ENCODE data around the gene KCNH1.

Gene KCNH1

GRCh38 chr1:210726621-210727020 is 407.3 kb downstream of the KCNH1 start:
- POLR2A ChIA-PET: no interaction called here
- TF ChIP-seq REST (tag by site-specific recombination; IDR thresholded peaks at IDR 0.05) (peak; percentile 95), ZNF830 (tag by site-specific recombination; IDR thresholded peaks at IDR 0.05; ENCODE audit: low read depth) (no peak)
- Histone ChIP-seq H3K36me3 (ENCODE audit: control insufficient read depth in 2 of 2, insufficient read depth in 1 of 2, low read length in 2 of 2) (no peaks in the 10 kb centered on the region), H3K4me3 (ENCODE audit: low read depth, low read length) (no peak overlapping the region), H3K4me1 (ENCODE audit: control insufficient read depth, insufficient read depth, low read length) (no peaks in the 10 kb centered on the region), H3K27ac (ENCODE audit: extremely low read depth, low read depth, low read length) (no peak overlapping the region), H3K9me3 (ENCODE audit: control insufficient read depth, insufficient read depth, low read depth, low read length) (no peaks in the 10 kb centered on the region)
- CTCF ChIA-PET: interaction anchor here (0.6 kb wide), 1 partner anchor 351 kb away, joined by 3 read pairs; no protein-coding TSS in a partner anchor

GRCh38 chr1:210724768-210725167 is 409.2 kb downstream of the KCNH1 start:
- no peaks in the 10 kb centered on the region for H3K4me1 ChIP-seq (ENCODE audit: control insufficient read depth, insufficient read depth, low read length)
- no peak overlapping the region for H3K27ac ChIP-seq (ENCODE audit: extremely low read depth, low read depth, low read length)
- TF ChIP-seq ZNF174 (tag by site-specific recombination; IDR thresholded peaks at IDR 0.05) (no peak), ZNF48 (tag by site-specific recombination; IDR thresholded peaks at IDR 0.05) (no peak), ZNF514 (tag by site-specific recombination; IDR thresholded peaks at IDR 0.05) (no peak), ZNF140 (tag by site-specific recombination; IDR thresholded peaks at IDR 0.05) (no peak), HOXC10 (CRISPR knock-in tag; IDR thresholded peaks at IDR 0.05) (no peak)
- TF ChIP-seq, protein P1, sequence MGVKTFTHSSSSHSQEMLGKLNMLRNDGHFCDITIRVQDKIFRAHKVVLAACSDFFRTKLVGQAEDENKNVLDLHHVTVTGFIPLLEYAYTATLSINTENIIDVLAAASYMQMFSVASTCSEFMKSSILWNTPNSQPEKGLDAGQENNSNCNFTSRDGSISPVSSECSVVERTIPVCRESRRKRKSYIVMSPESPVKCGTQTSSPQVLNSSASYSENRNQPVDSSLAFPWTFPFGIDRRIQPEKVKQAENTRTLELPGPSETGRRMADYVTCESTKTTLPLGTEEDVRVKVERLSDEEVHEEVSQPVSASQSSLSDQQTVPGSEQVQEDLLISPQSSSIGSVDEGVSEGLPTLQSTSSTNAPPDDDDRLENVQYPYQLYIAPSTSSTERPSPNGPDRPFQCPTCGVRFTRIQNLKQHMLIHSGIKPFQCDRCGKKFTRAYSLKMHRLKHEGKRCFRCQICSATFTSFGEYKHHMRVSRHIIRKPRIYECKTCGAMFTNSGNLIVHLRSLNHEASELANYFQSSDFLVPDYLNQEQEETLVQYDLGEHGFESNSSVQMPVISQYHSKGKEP (tag by site-specific recombination; IDR thresholded peaks at IDR 0.05): no peak
- H3K9me3 ChIP-seq (ENCODE audit: control insufficient read depth, insufficient read depth, low read depth, low read length): no peaks in the 10 kb centered on the region
- no peaks in the 10 kb centered on the region for H3K36me3 ChIP-seq (ENCODE audit: control insufficient read depth in 2 of 2, insufficient read depth in 1 of 2, low read length in 2 of 2)
- CTCF ChIA-PET: no interaction called here
- no peak overlapping the region for H3K4me3 ChIP-seq (ENCODE audit: low read depth, low read length)
- POLR2A ChIA-PET: no interaction called here

DNA sequence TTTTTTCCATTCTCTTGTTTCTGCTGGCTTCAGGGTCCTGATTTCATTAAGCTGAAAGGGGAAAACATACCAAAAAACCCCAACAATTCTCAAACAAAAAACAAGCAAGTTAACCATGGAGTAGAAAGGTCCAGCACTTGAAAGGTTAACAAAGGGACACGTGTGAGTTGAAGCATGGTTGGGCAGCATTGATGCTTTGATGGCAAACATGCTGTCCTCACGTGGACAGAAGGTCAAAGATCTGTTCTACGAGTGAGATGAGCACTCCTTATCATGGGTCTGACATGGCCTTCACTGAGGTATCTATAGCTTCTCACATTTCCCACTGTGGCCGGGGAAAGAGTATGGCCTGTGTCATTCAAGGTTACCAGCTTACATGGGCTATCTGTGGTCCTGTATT is 410.3 kb downstream of the KCNH1 start:
- no peaks in the 10 kb centered on the region for H3K4me1 ChIP-seq (ENCODE audit: control insufficient read depth, insufficient read depth, low read length)
- no peak overlapping the region for H3K4me3 ChIP-seq (ENCODE audit: low read depth, low read length)
- H3K9me3 ChIP-seq (ENCODE audit: control insufficient read depth, insufficient read depth, low read depth, low read length): no peaks in the 10 kb centered on the region
- H3K36me3 ChIP-seq (ENCODE audit: control insufficient read depth in 2 of 2, insufficient read depth in 1 of 2, low read length in 2 of 2): no peaks in the 10 kb centered on the region
- ChIA-PET POLR2A (no interaction called here), CTCF (interaction anchor here (0.7 kb wide), 1 partner anchor 411 kb away, joined by 3 read pairs; no protein-coding TSS in a partner anchor)
- no peak overlapping the region for H3K27ac ChIP-seq (ENCODE audit: extremely low read depth, low read depth, low read length)
- TF ChIP-seq MEIS1 (CRISPR knock-in tag; IDR thresholded peaks at IDR 0.05; ENCODE audit: borderline replicate concordance): no peak
- no peak for TF ChIP-seq ZNF394 (tag by site-specific recombination; IDR thresholded peaks at IDR 0.05; ENCODE audit: borderline replicate concordance)

GRCh38 chr1:210722410-210723081 is 411.4 kb downstream of the KCNH1 start:
- no peaks in the 10 kb centered on the region for H3K9me3 ChIP-seq (ENCODE audit: control insufficient read depth, insufficient read depth, low read depth, low read length)
- no peak overlapping the region for H3K4me3 ChIP-seq (ENCODE audit: low read depth, low read length)
- H3K36me3 ChIP-seq (ENCODE audit: control insufficient read depth in 2 of 2, insufficient read depth in 1 of 2, low read length in 2 of 2): no peaks in the 10 kb centered on the region
- no peaks in the 10 kb centered on the region for H3K4me1 ChIP-seq (ENCODE audit: control insufficient read depth, insufficient read depth, low read length)
- ChIA-PET CTCF (no interaction called here), POLR2A (no interaction called here)
- H3K27ac ChIP-seq (ENCODE audit: extremely low read depth, low read depth, low read length): no peak overlapping the region
- TF ChIP-seq ZNF24 (tag by site-specific recombination; IDR thresholded peaks at IDR 0.05) (no peak), KLF7 (tag by site-specific recombination; IDR thresholded peaks at IDR 0.05; ENCODE audit: borderline replicate concordance) (no peak), ZNF670 (tag by site-specific recombination; IDR thresholded peaks at IDR 0.05; ENCODE audit: low read depth) (no peak), ZNF248 (tag by site-specific recombination; IDR thresholded peaks at IDR 0.05) (no peak), GLIS1 (tag by site-specific recombination; IDR thresholded peaks at IDR 0.05) (no peak), ZNF660 (tag by site-specific recombination; IDR thresholded peaks at IDR 0.05) (no peak), ZNF221 (tag by site-specific recombination; IDR thresholded peaks at IDR 0.05; ENCODE audit: borderline replicate concordance) (no peak)
- TF ChIP-seq, protein P2, sequence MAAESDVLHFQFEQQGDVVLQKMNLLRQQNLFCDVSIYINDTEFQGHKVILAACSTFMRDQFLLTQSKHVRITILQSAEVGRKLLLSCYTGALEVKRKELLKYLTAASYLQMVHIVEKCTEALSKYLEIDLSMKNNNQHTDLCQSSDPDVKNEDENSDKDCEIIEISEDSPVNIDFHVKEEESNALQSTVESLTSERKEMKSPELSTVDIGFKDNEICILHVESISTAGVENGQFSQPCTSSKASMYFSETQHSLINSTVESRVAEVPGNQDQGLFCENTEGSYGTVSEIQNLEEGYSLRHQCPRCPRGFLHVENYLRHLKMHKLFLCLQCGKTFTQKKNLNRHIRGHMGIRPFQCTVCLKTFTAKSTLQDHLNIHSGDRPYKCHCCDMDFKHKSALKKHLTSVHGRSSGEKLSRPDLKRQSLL (tag by site-specific recombination; IDR thresholded peaks at IDR 0.05): no peak
- TF ChIP-seq, protein P1 (tag by site-specific recombination; IDR thresholded peaks at IDR 0.05): no peak

All from HEK293 (cell line).